ENCODE data around the gene SLC27A5. TPM values are rescaled to one million over a fixed set of nuclear protein-coding genes. Genes with fewer than 3 reads are reported as not detected.

The SLC27A5 gene, protein sequence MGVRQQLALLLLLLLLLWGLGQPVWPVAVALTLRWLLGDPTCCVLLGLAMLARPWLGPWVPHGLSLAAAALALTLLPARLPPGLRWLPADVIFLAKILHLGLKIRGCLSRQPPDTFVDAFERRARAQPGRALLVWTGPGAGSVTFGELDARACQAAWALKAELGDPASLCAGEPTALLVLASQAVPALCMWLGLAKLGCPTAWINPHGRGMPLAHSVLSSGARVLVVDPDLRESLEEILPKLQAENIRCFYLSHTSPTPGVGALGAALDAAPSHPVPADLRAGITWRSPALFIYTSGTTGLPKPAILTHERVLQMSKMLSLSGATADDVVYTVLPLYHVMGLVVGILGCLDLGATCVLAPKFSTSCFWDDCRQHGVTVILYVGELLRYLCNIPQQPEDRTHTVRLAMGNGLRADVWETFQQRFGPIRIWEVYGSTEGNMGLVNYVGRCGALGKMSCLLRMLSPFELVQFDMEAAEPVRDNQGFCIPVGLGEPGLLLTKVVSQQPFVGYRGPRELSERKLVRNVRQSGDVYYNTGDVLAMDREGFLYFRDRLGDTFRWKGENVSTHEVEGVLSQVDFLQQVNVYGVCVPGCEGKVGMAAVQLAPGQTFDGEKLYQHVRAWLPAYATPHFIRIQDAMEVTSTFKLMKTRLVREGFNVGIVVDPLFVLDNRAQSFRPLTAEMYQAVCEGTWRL
- total RNA-seq = 1 to 10 TPM; 5.4 to 9.9 TPM

DNA sequence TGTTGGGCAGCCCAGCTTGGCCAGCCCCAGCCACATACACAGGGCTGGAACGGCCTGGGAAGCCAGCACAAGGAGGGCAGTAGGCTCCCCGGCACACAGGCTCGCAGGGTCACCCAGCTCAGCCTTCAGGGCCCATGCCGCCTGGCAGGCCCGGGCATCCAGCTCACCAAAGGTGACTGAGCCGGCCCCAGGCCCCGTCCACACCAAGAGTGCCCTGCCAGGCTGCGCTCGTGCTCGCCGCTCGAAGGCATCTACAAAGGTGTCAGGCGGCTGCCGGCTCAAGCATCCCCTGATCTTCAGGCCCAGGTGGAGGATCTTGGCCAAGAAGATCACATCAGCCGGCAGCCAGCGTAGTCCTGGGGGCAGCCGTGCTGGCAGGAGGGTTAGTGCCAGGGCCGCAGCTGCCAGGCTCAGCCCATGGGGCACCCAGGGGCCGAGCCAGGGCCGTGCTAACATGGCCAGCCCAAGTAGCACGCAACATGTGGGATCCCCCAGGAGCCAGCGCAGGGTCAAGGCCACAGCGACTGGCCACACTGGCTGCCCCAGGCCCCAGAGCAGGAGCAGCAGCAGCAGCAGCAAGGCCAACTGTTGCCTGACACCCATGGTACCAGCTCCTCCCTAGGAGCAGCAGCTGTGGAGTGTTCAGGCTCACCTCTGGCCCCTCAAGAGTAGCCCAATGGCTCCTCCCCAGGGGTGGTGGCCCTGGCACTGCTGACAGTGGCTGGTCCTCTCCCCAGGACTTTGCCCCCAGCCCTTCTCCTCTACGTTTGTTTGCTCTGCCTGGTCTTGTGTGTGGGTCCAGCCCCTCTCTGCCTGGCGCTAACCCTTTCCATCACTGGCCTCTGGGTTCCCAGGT is at the start of gene SLC27A5:
SLC27A5 (minus strand) TSS at position 640 of the 856 bp plus-strand sequence; CDS start at position 603, 37 bp downstream.
- Histone ChIP-seq H3K36me3 (replicated peaks in 1 of 2; ENCODE audit: insufficient read depth in 1 of 2, low read depth in 2 of 2) (peaks cover 0 to 4% of the 10 kb centered on the region in 2 donors), H3K4me1 (peaks cover 35% of the 10 kb centered on the region), H3K9me3 (no peaks in the 10 kb centered on the region), H3K4me3 (no peak within 1 kb of the TSS), H3K27me3 (no peaks in the 10 kb centered on the region), H3K27ac (no peak within 1 kb of the TSS)
- ATAC-seq = no peak
- intact Hi-C loops (cut with DNase I) = no loop called here
- 47 to 80% methylated on average over 2 to 25 of the region's 25 CpGs for WGBS, 2 donors
- DNase-seq = no peak
- TF ChIP-seq, protein P1, sequence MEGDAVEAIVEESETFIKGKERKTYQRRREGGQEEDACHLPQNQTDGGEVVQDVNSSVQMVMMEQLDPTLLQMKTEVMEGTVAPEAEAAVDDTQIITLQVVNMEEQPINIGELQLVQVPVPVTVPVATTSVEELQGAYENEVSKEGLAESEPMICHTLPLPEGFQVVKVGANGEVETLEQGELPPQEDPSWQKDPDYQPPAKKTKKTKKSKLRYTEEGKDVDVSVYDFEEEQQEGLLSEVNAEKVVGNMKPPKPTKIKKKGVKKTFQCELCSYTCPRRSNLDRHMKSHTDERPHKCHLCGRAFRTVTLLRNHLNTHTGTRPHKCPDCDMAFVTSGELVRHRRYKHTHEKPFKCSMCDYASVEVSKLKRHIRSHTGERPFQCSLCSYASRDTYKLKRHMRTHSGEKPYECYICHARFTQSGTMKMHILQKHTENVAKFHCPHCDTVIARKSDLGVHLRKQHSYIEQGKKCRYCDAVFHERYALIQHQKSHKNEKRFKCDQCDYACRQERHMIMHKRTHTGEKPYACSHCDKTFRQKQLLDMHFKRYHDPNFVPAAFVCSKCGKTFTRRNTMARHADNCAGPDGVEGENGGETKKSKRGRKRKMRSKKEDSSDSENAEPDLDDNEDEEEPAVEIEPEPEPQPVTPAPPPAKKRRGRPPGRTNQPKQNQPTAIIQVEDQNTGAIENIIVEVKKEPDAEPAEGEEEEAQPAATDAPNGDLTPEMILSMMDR (IDR thresholded peaks at IDR 0.05) = no peak
- no peak for TF ChIP-seq POLR2A (IDR thresholded peaks at IDR 0.05)

DNA sequence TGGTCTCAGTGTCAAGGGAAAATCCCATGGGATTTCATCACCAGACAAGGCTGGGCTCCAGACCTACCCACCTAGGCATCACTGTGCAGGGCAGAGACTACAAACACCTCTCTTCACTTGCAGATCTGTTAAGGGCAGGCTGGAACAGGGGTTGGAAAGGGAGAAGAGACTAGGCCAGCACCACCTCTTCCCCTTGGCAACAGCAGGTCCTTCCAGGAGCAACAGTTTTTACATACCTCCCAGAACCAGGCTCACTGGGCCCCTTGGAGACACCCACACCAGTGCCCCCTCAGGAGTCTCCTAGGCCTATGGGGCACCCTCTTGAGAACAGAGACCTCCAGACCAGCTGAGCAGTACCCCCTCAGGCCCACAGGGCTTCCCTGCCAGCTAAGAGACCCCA is 49.1 kb upstream of the SLC27A5 start:
- ATAC-seq (no peak), DNase-seq (no peak)
- Histone ChIP-seq H3K4me3 (no peak overlapping the region), H3K27ac (no peak overlapping the region), H3K36me3 (replicated peaks in 1 of 2; ENCODE audit: insufficient read depth in 1 of 2, low read depth in 2 of 2) (peaks cover 0 to 4% of the 10 kb centered on the region in 2 donors), H3K27me3 (no peaks in the 10 kb centered on the region), H3K4me1 (peaks cover 54% of the 10 kb centered on the region), H3K9me3 (no peaks in the 10 kb centered on the region)
- TF ChIP-seq, protein P1 (IDR thresholded peaks at IDR 0.05) = no peak
- TF ChIP-seq POLR2A (IDR thresholded peaks at IDR 0.05) = no peak
- intact Hi-C loops (cut with DNase I) = no loop called here

DNA sequence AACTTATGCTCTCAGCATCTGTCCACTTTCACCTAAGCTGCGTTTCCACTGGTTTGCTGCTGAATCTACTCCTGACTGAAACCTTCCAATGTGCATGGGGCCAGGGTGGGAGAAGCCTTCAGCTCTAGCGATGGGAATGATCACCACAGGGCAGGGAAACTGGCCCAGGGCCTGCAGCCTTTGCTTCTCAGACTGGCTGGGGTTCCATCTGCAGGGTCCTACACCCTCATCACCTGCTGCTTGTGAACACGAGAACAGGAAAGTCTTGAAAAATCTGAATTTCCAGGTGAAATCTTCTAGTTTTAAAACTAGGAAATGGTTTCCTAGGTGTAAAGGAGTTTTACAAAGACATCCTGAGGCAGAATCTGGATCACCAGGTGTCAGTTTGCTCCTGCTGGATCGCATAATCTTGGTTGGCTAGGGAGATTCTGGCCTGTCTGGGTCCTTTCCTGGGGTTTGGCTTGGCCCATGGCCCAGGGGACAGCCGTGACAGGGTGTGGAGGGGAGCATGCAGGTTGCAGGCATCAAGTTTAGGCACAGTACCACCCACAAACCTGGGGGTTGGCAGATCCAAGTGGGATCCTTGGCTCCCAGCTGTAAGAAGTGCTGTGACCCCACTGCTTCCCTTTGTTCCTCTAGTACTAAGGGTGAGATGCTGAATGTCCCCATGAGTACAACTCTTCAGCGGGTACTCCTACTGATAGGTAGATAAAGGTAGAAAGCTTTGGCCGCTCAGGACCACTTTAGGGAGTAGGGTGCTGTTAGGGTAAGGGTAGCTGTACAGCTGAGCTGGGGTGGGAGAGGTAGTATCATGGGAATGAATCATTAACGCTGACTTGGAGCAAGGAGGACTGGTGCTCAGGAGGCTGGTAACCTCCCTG is 48.5 kb upstream of the SLC27A5 start:
- Histone ChIP-seq H3K4me3 (no peak overlapping the region), H3K9me3 (no peaks in the 10 kb centered on the region), H3K4me1 (peaks cover 60% of the 10 kb centered on the region), H3K36me3 (replicated peaks in 1 of 2; ENCODE audit: insufficient read depth in 1 of 2, low read depth in 2 of 2) (peaks cover 0 to 4% of the 10 kb centered on the region in 2 donors), H3K27me3 (no peaks in the 10 kb centered on the region), H3K27ac (peak overlapping the region in 3 of 4 donors; percentile 98 to 100 (median 100))
- DNase-seq (peak in 1 of 4 donors; percentile 8), ATAC-seq (no peak)
- intact Hi-C loops (cut with DNase I) = no loop called here
- TF ChIP-seq, protein P1 (IDR thresholded peaks at IDR 0.05) = no peak
- no peak for TF ChIP-seq POLR2A (IDR thresholded peaks at IDR 0.05)
- WGBS, 2 donors = 71 to 83% methylated on average over 7 to 8 of the region's 8 CpGs

Measured in body of pancreas (tissue), 4 donors.